HG02763 (cell line): Measurements from ENCODE around the gene CGB7.

Source experiments
- ATAC-seq: cut with Tn5 transposase; IDR thresholded peaks from one replicate; pipeline ENCODE4 v1.9.1; 2021; ENCODE audit warnings: mild to moderate bottlenecking, moderate library complexity; ENCODE audit not compliant: unreplicated experiment

Gene CGB7

GRCh38 chr19:49017041-49017665 lies 40.4 kb downstream of the CGB7 start, which contains the start of gene LHB:
Gene LHB, minus strand, starts transcription at chr19:49017091. Its CDS starts 10 bp downstream, at chr19:49017081.
- no peak for ATAC-seq

GRCh38 chr19:49016067-49016839 lies 41.3 kb downstream of the CGB7 start:
- no peak for ATAC-seq

GRCh38 chr19:49014870-49015255 lies 42.7 kb downstream of the CGB7 start:
- ATAC-seq: no peak

GRCh38 chr19:49014123-49014869 lies 43.3 kb downstream of the CGB7 start:
- ATAC-seq: no peak

GRCh38 chr19:49011194-49011593 lies 46.4 kb downstream of the CGB7 start:
- ATAC-seq: no peak

GRCh38 chr19:49010453-49010852 lies 47.1 kb downstream of the CGB7 start:
- ATAC-seq: no peak

GRCh38 chr19:49009828-49010227 lies 47.7 kb downstream of the CGB7 start:
- no peak for ATAC-seq

- ATAC-seq: no peak
These were observed 50.6 kb downstream of the CGB7 start for GRCh38 chr19:49006905-49007304.

- no peak for ATAC-seq
These were observed 52.5 kb downstream of the CGB7 start for GRCh38 chr19:49004964-49005614.
